KOPT-K1 (cell line): ENCODE measurements around the gene DYRK3.
"Not testable (repeated sequence)": the region's sequence is repeated elsewhere in the genome, so short reads cannot be mapped to it uniquely, and the experiment has no call there.

ENCODE experiments used
- H3K27ac ChIP-seq: fragments of 200-600 bp; sonication (generic); 2 replicates; pipeline ENCODE4 v1.5.1; 2016; ENCODE audit warnings: antibody characterized with exemption, mild to moderate bottlenecking, low read depth, low read length; ENCODE audit not compliant: poor library complexity, severe bottlenecking
- H3K36me3 ChIP-seq: fragments of 200-600 bp; sonication (generic); 2 replicates; pipeline ENCODE4 v1.5.1; 2017; ENCODE audit warnings: antibody characterized with exemption, mild to moderate bottlenecking, low read length, moderate library complexity; ENCODE audit not compliant: insufficient read depth
- H3K9me3 ChIP-seq: fragments of 200-600 bp; sonication (generic); 2 replicates; pipeline ENCODE4 v1.5.1; 2017; ENCODE audit warnings: antibody characterized with exemption, low read length, mild to moderate bottlenecking; ENCODE audit not compliant: insufficient read depth, poor library complexity, severe bottlenecking

The DYRK3 gene

DNA sequence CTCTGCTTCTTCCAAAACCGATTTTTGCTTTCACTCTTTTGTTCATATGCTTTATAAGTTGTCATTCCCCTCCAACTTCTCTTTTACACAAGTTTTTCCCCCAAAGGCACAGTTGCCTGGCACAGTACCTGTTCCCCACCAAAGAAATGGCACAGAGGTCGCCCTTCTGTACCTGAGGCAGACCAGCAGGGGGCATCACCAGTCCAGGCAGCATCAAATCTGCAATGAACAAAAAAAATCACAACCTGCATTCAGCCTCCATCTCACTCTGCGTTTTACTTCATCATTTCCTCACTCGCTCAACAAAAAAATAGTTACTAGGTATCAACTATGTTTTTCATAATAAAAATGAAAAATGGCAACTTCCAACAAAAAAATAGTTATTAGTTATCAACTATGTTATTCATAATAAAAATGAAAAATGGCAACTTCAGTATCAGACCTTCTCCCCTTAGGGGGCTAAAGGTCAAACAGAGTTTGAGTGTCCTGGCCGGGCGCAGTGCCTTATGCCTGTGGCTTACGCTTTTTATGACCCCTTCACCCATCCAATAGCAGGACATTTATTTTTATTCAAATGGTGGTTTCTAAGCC is 27.1 kb upstream of the DYRK3 start:
- Histone ChIP-seq H3K27ac (no peak overlapping the region), H3K36me3 (peaks cover 56% of the 10 kb centered on the region)

DNA sequence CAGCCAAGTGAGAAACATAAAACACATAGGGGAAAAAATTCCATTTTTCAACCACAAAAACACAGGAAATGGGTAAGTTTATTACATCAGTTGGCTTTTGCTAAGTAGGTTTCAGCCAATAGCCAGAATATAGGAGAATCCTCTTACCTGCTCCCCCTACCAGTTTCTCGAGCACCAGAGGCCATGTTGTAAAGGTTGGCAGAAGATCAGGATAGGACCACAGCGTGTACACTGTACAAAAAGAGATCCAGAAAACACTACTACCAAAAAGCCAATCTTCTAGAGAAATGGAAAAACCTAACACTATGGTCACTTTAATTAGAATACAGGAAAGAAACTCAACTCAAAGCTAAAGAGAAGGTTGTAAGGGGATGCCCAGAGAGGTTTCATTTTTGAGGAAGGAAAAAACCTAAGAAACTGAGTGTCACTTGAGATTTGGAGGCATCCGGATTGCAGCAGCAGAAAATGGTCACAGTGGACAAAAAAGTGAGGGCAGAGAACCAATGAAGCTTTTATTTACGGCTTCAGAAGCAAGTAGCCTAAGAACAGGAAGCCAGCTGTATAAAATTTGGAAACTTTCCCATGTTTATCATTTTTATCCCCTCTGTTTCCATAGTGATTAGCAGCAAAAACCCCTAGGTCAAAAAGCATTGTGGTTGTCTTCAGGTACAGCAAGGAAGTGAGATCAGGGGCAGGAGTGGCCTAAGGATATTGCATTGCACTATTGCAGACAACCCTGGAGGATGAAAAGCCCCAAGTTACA is 25.9 kb upstream of the DYRK3 start:
- Histone ChIP-seq H3K9me3 (no peaks in the 10 kb centered on the region), H3K27ac (no peak overlapping the region), H3K36me3 (peaks cover 47% of the 10 kb centered on the region)

More for the DNA sequence above, 27.1 kb upstream of the DYRK3 start:
- no peaks in the 10 kb centered on the region for H3K9me3 ChIP-seq

DNA sequence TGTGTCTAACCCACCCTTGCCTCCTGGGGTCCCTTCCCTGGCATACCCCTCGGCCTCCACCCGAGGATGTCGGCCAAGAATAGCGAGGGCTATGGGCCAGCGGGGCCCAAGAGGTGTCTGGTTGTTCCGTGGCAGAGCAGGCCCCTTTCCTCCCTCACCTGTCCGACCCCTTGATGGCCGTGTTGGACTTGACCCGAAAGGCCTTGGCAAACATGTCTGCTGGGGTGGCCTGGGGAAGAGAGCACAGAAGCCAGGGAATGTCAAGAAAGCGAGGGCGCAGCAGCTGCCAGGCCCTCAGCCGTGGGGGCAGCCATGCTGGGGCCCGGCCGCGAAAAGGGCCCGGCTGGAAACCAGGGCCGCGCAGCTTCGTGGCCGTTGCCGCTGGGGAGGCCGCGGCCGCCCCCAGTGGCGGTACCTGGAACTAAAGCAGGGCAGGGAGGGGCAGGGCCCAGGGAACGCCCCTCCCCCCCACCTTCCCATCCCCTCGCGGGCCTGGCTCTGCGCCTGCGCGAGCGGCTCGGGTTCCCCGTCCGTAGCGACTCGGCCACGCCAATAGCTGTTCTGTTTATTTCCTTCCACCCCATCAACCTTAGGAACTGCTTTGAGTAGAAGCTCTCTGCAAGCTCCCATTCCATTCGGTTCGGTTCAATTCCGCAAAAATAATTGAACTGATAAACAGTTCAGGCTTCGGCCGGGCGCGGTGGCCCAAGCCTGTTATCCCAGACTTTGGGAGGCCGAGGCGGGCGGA is 23.0 kb upstream of the DYRK3 start, which contains the start of gene EIF2D:
Gene EIF2D, minus strand, starts transcription at position 337 of the 748 bp plus-strand sequence. Its CDS starts 123 bp downstream, at position 214.
- Histone ChIP-seq H3K9me3 (no peaks in the 10 kb centered on the region), H3K36me3 (peaks cover 21% of the 10 kb centered on the region), H3K27ac (peak within 1 kb of the TSS; percentile 84)

DNA sequence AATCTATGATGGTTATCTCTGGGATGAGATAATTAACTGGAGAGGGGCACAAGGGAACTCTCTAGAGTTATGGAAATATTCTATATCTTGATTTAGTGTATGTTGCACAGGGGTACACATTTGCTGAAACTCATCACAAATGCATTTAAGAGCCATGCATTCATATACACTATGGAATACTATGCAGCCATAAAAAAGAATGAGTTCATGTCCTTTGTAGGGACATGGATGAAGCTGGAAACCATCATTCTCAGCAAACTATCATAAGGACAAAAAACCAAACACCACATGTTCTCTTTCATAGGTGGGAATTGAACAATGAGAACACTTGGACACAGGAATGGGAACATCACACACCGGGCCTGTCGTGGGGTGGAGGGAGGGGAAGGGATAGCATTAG is 8.9 kb upstream of the DYRK3 start:
- H3K9me3 ChIP-seq, result peaks cover 13% of the 10 kb centered on the region
- H3K27ac ChIP-seq, H3K36me3 ChIP-seq: not testable (repeated sequence)

DNA sequence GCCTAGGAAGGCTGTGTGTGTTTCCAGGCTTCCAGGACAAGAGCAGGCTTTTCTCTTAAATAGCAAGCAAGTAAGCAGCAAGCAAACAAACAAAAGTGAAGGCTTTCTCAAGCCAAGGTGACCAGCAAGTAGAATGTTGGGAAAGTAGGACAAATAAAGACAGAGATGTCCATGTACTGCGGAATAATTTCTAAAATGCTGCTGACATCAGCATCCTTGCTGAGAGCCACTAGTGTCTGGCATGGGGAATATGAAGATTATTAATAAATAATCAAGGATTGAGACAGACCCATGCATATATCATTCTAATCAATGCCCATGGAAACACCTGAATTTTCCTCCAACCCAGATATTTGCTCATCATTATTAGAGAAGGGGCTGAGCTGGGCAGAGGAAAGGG is 6.4 kb upstream of the DYRK3 start:
- Histone ChIP-seq H3K9me3 (peaks cover 13% of the 10 kb centered on the region), H3K27ac (no peak overlapping the region), H3K36me3 (no peaks in the 10 kb centered on the region)

DNA sequence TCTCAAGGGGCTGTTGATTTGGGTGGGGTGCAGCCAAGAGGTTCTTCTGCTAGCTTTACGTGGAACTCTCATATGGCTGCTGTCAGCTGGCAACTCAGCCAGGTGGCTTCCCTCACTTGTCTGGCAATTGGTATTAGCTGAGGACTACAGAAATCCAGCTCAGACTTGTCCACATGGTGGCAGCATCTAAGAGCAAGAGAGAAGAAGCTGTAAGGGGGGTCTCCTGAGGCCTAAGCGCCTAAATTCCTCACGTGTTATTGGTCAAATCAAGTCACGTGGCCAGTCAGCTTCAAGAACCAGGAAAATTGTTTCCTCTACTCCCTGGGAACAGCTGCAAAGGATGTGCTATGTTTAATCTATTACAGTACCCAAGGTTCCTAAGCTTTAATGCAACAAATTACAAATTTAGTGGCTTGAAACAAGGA is 4.2 kb upstream of the DYRK3 start:
- no peaks in the 10 kb centered on the region for H3K36me3 ChIP-seq
- H3K9me3 ChIP-seq, result peaks cover 13% of the 10 kb centered on the region
- H3K27ac ChIP-seq, result no peak overlapping the region

DNA sequence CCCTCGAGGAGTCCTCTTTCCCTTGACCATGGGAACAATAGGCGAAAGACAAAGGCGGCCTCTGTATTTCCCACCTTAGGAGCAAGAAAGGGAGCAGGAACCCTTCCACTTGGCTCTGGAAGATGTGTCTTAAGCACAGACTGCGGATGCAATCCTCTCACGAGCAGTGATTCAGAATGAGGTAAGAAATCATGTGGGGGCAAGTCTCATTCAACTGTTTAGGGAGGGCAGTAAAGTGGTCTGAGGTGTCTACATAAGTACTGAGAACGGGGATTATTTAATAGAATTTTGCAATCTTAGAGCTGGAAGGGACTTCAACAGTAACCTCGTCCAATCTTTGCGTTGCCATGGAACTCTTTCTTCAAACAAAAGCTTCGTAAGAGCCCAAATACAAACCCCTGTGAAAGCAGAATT is 1.6 kb upstream of the DYRK3 start:
- H3K27ac ChIP-seq, result no peak overlapping the region
- no peaks in the 10 kb centered on the region for H3K9me3 ChIP-seq
- peaks cover 6% of the 10 kb centered on the region; the same call in 1 of the 2 replicates for H3K36me3 ChIP-seq

DNA sequence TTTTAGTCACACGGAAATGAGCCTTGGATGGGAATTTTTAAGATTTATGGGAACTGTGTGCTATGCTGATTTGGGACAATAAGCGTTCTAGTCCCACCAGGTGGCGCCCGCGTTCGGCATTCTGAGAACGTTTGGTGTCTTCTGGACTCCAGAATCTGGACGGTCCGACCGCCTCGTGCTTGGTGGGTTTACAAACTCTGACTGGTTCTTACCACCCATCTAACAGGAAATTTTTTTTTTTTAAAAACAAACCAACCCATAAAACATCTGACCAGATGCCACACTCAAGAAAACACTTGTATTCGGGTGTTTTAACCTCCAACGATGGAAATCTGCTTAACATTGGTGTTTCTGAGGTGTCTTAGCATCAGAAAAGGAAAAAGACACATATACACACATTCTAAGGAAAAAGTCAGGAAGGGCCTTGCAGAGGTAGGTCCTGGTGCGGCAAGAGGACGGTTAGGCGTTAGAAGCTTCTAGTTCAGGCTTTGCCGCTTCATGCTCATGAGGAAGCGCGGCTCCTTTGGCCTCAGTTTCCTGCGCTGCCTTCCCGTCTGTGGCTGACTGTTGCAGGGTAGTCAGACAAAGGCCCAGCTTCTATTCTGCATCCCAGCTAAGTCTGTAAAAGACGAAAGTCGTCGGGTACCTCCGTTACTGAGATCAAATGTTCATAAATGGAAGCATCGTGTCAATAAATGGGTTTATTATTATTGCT is 814 bp upstream of the DYRK3 start:
- Histone ChIP-seq H3K9me3 (no peaks in the 10 kb centered on the region), H3K27ac (peak overlapping the region; percentile 68), H3K36me3 (peaks cover 14% of the 10 kb centered on the region)

DNA sequence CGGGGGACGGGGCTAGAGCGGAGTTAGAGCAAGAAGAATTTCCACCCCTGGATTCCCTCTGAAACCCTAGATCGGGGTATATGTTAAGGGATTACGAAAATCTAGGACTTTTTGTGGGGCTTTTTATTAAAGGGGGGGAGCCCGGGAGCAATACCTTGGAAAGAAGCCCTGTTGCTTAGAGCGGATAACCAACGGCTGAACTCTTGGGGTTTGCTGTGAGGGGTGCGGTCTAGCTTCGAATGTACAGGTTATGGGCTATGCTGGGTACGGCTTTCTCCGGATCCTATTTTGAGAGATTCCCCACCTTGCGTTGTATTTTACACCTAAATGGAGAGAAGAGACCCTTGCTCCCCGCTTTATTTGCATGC is 626 bp downstream of the DYRK3 start:
- Histone ChIP-seq H3K27ac (peak overlapping the region; percentile 68), H3K9me3 (no peaks in the 10 kb centered on the region), H3K36me3 (peaks cover 27% of the 10 kb centered on the region)

DNA sequence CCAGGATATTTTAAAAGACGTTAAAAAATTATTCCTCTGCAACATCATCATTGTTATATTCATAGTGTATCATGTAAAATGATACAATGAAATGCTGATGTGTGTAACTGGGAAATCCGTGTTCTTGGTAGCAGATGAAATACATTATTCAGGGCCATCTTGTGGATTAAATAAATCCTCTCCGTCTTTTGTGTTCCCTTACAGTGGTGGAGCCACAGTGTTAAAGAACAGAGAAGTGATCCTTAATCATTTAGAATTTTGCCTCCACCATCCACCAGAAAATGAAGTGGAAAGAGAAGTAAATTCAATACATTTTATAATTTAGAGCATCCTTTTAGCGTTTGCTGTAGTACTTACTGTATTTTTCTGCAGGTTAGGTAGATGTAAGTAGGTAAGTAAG is 1.3 kb downstream of the DYRK3 start:
- peaks cover 33% of the 10 kb centered on the region for H3K36me3 ChIP-seq
- peak overlapping the region; percentile 68 for H3K27ac ChIP-seq
- H3K9me3 ChIP-seq, result no peaks in the 10 kb centered on the region

DNA sequence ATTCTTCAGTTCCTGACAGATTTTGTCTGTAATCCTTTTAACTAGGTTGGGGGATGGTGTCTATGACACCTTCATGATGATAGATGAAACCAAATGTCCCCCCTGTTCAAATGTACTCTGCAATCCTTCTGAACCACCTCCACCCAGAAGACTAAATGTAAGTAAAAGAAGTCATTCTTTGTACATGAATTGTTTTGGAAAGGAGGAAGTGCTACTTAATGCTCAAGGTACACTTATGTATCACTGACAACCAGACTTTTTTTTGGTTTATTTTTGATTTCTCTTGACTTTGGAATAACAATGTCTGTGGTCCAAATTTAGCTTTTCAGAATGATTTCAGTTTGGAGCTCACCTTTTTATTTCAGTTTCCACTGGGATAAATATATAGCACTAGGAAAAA is 2.3 kb downstream of the DYRK3 start:
- H3K36me3 ChIP-seq, result peaks cover 33% of the 10 kb centered on the region
- H3K27ac ChIP-seq, result no peak overlapping the region
- no peaks in the 10 kb centered on the region for H3K9me3 ChIP-seq

DNA sequence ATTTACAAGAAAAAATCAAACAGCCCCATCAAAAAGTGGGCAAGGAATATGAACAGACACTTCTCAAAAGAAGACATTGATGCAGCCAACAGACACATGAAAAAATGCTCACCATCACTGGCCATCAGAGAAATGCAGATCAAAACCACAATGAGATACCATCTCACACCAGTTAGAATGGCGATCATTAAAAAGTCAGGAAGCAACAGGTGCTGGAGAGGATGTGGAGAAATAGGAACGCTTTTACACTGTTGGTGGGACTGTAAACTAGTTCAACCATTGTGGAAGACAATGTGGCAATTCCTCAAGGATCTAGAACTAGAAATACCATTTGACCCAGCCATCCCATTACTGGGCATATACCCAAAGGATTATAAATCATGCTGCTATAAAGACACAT is 6.7 kb downstream of the DYRK3 start:
- not testable (repeated sequence) for H3K27ac ChIP-seq, H3K9me3 ChIP-seq
- peaks cover 53% of the 10 kb centered on the region for H3K36me3 ChIP-seq

DNA sequence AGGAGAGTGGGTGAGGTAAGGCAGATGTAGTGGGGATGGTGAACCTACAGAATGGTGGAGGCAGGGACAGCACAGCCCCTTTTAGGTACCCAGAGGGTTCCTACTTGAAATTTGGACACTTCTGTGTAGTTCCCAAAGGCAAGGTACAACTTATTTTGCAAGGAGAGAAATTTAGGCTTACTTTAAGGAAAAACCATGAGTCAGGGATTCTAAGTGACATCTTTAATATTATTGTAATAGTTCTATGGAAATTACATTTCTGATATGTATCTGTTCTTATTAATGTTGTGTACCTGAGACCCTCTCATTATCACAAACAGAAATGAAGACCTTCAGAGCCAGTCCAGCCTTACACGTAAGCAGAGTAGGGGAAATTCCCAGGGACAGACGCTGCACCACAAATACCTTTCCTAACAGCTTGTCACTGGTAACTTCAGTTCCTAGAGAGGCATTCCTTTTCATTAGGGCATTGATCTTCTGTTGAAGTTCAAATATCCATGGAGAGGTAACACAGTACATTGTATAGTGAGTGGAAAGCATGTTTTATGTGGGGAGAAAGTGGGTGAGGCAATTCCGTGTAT is 7.9 kb downstream of the DYRK3 start:
- Histone ChIP-seq H3K36me3 (peaks cover 64% of the 10 kb centered on the region), H3K9me3 (no peaks in the 10 kb centered on the region), H3K27ac (no peak overlapping the region)

DNA sequence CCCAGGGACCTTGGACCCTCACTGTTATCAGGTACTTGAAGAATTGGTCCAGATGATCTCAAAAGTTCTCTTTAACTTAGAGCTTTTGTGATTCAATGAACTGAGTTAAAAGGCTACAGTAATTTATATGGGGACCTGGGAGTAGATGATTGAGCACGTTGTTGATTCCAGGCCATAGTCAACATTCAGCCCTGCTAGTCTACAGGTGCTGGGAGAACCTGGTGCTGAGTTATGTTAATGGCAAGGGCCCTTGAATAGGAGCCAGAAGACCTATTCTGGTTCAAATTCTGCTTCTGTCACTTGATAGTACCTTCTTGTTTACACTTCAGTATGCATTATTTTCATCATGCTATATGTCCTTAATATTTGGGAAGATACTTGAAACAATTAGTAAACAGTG is 11.2 kb downstream of the DYRK3 start:
- H3K9me3 ChIP-seq, result no peaks in the 10 kb centered on the region
- peaks cover 61% of the 10 kb centered on the region for H3K36me3 ChIP-seq
- H3K27ac ChIP-seq, result no peak overlapping the region

DNA sequence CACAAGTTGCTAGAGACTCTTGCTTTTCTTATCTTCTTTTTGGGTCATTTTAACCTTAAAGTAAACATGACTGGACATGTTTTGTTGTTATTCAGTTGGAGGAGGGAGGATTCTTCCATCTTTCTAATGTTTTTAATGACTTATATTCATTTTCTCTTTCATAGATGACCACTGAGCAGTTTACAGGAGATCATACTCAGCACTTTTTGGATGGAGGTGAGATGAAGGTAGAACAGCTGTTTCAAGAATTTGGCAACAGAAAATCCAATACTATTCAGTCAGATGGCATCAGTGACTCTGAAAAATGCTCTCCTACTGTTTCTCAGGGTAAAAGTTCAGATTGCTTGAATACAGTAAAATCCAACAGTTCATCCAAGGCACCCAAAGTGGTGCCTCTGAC is 11.9 kb downstream of the DYRK3 start:
- Histone ChIP-seq H3K27ac (no peak overlapping the region), H3K36me3 (peaks cover 67% of the 10 kb centered on the region), H3K9me3 (no peaks in the 10 kb centered on the region)
